IMR-90 (cell line): Measurements from ENCODE around the gene OR5B2. TPM values are rescaled to one million over a fixed set of nuclear protein-coding genes. Genes with fewer than 3 reads are reported as not detected.

Source experiments
- ATAC-seq: fragments of 200-7000 bp; cut with Tn5 transposase; 2 replicates; pipeline ENCODE4 v1.9.1; 2020; ENCODE audit warnings: low read depth, mild to moderate bottlenecking, moderate library complexity
- BruUV-seq: library from RNA; stranded (reverse); fragments of 400-500 nt; replicated peaks from 2 replicates; lab custom pipeline; 2021; lab: Mats Ljungman, UMichigan
- CTCF ChIA-PET: fragments of 300-600 bp; formaldehyde crosslinking; extraction: SDS; loops from one replicate; lab custom pipeline; 2021; ENCODE audit warnings: antibody characterized with exemption; lab: Yijun Ruan, JAX
- POLR2A ChIA-PET: fragments of 300-600 bp; sonication (Branson Sonifier 250); formaldehyde crosslinking; loops from one replicate; lab custom pipeline; 2022; ENCODE audit warnings: antibody characterized with exemption; ENCODE audit not compliant: unreplicated experiment; lab: Charles Lee
- DNase-seq: peaks from one replicate; pipeline ENCODE4 v3.0.0; 2013
- H2AFZ ChIP-seq: replicated peaks from 2 replicates; pipeline ENCODE3; 2013; ENCODE audit warnings: low read length, mild to moderate bottlenecking; ENCODE audit not compliant: poor library complexity
- H2AK5ac ChIP-seq: 2 replicates; pipeline ENCODE4 v1.6.1; 2013; ENCODE audit warnings: low read depth, low read length, inconsistent platforms
- H2AK9ac ChIP-seq: replicated peaks from 2 replicates; pipeline ENCODE3; 2013; ENCODE audit warnings: mild to moderate bottlenecking, low read depth, low read length, moderate library complexity; ENCODE audit not compliant: poor library complexity
- H2BK120ac ChIP-seq: 2 replicates; pipeline ENCODE4 v1.6.1; 2013; ENCODE audit warnings: low read depth, low read length, inconsistent platforms
- H2BK15ac ChIP-seq: 3 replicates; pipeline ENCODE4 v1.6.1; 2013; ENCODE audit warnings: low read depth, low read length, inconsistent platforms
- H2BK20ac ChIP-seq: 2 replicates; pipeline ENCODE4 v1.6.1; 2013; ENCODE audit warnings: low read depth, mild to moderate bottlenecking, inconsistent platforms, low read length, moderate library complexity
- H2BK5ac ChIP-seq: 2 replicates; pipeline ENCODE4 v1.6.1; 2013; ENCODE audit warnings: mild to moderate bottlenecking, low read depth, low read length, inconsistent platforms; ENCODE audit not compliant: poor library complexity, severe bottlenecking
- H3K14ac ChIP-seq: replicated peaks from 2 replicates; pipeline ENCODE4 v1.6.1; 2013; ENCODE audit warnings: low read depth, low read length, inconsistent platforms
- H3K18ac ChIP-seq: 2 replicates; pipeline ENCODE4 v1.6.1; 2013; ENCODE audit warnings: low read depth, low read length, control low read depth
- H3K23ac ChIP-seq: 2 replicates; pipeline ENCODE4 v1.6.1; 2013; ENCODE audit warnings: low read depth, low read length, inconsistent platforms
- H3K27ac ChIP-seq: 2 replicates; pipeline ENCODE4 v1.5.1; 2013; ENCODE audit warnings: mild to moderate bottlenecking, control low read depth, low read length; ENCODE audit not compliant: insufficient read depth
- H3K27me3 ChIP-seq: 2 replicates; pipeline ENCODE4 v1.6.1; 2013; ENCODE audit warnings: low read length; ENCODE audit not compliant: control insufficient read depth, insufficient read depth
- H3K36me3 ChIP-seq: 2 replicates; pipeline ENCODE4 v1.6.1; 2013; ENCODE audit warnings: low read length, mixed read lengths; ENCODE audit not compliant: control insufficient read depth, insufficient read depth
- H3K4ac ChIP-seq: 2 replicates; pipeline ENCODE4 v1.6.1; 2013; ENCODE audit warnings: low read depth, low read length, inconsistent platforms
- H3K4me1 ChIP-seq: 2 replicates; pipeline ENCODE4 v1.6.1; 2013; ENCODE audit warnings: low read length, mixed read lengths; ENCODE audit not compliant: control insufficient read depth, insufficient read depth
- H3K4me2 ChIP-seq: 2 replicates; pipeline ENCODE4 v1.6.1; 2013; ENCODE audit warnings: low read depth, mild to moderate bottlenecking, control low read depth, low read length, moderate library complexity
- H3K4me3 ChIP-seq: 2 replicates; pipeline ENCODE4 v1.5.1; 2013; ENCODE audit warnings: low read depth, mild to moderate bottlenecking, control low read depth, low read length, moderate library complexity; ENCODE audit not compliant: insufficient read depth
- H3K56ac ChIP-seq: 2 replicates; pipeline ENCODE4 v1.6.1; 2013; ENCODE audit warnings: low read length, inconsistent platforms; ENCODE audit not compliant: insufficient read depth; ENCODE audit errors: extremely low read depth
- H3K79me1 ChIP-seq, 2 experiments: 2 replicates each; pipeline ENCODE4 v1.6.1; 2013; ENCODE audit warnings: low read length in 2 of 2, inconsistent platforms in 1 of 2, low read depth in 1 of 2
- H3K9ac ChIP-seq: 2 replicates; pipeline ENCODE4 v1.6.1; 2013; ENCODE audit warnings: low read depth, low read length, control low read depth
- H3K9me1 ChIP-seq: 2 replicates; pipeline ENCODE4 v1.6.1; 2013; ENCODE audit warnings: low read length, inconsistent platforms; ENCODE audit not compliant: insufficient read depth
- H3K9me3 ChIP-seq: 2 replicates; pipeline ENCODE4 v1.6.1; 2013; ENCODE audit warnings: low read length; ENCODE audit not compliant: control insufficient read depth, insufficient read depth
- H4K20me1 ChIP-seq: 2 replicates; pipeline ENCODE4 v1.6.1; 2013; ENCODE audit warnings: low read length, inconsistent platforms; ENCODE audit not compliant: insufficient read depth
- H4K5ac ChIP-seq: 2 replicates; pipeline ENCODE4 v1.6.1; 2013; ENCODE audit warnings: mild to moderate bottlenecking, low read depth, low read length, control low read depth
- H4K8ac ChIP-seq, 2 experiments: 2 replicates each; pipeline ENCODE4 v1.6.1; 2013; ENCODE audit warnings: low read depth in 2 of 2, low read length in 2 of 2, control low read depth in 1 of 2, inconsistent platforms in 1 of 2
- H4K91ac ChIP-seq: 2 replicates; pipeline ENCODE4 v1.6.1; 2013; ENCODE audit warnings: low read depth, low read length, inconsistent platforms; ENCODE audit not compliant: insufficient read depth
- BHLHE40 ChIP-seq: fragments of 150-350 bp; IDR thresholded peaks from 2 replicates; pipeline ENCODE4 v1.6.1; 2016; ENCODE audit warnings: mild to moderate bottlenecking, low read depth, low read length
- CEBPB ChIP-seq: IDR thresholded peaks from 2 replicates; pipeline ENCODE4 v1.6.1; 2012; ENCODE audit warnings: low read depth, low read length, improper control_type of control experiment
- CHD1 ChIP-seq: IDR thresholded peaks from 2 replicates; pipeline ENCODE4 v1.6.1; 2012; ENCODE audit warnings: low read depth, low read length, improper control_type of control experiment
- MAFK ChIP-seq: IDR thresholded peaks from 2 replicates; pipeline ENCODE4 v1.6.1; 2012; ENCODE audit warnings: low read depth, low read length, improper control_type of control experiment
- MAZ ChIP-seq: IDR thresholded peaks from 2 replicates; pipeline ENCODE4 v1.6.1; 2012; ENCODE audit warnings: low read depth, mild to moderate bottlenecking, low read length, improper control_type of control experiment, moderate library complexity, borderline replicate concordance
- MXI1 ChIP-seq: IDR thresholded peaks from 2 replicates; pipeline ENCODE4 v1.6.1; 2012; ENCODE audit warnings: low read depth, mild to moderate bottlenecking, low read length, moderate library complexity, borderline replicate concordance
- NFE2L2 ChIP-seq: fragments of 150-350 bp; IDR thresholded peaks from 2 replicates; pipeline ENCODE4 v1.6.1; 2016; ENCODE audit warnings: low read depth, mild to moderate bottlenecking, low read length
- POLR2A ChIP-seq: IDR thresholded peaks from 2 replicates; pipeline ENCODE4 v1.6.1; 2012; ENCODE audit warnings: mild to moderate bottlenecking, low read depth, low read length
- RAD21 ChIP-seq: IDR thresholded peaks from 2 replicates; pipeline ENCODE4 v1.6.1; 2012; ENCODE audit warnings: low read length, improper control_type of control experiment
- RCOR1 ChIP-seq: IDR thresholded peaks from 2 replicates; pipeline ENCODE4 v1.6.1; 2012; ENCODE audit warnings: mild to moderate bottlenecking, low read length, improper control_type of control experiment; ENCODE audit not compliant: insufficient replicate concordance
- SMC3 ChIP-seq: fragments of 150-350 bp; IDR thresholded peaks from 2 replicates; pipeline ENCODE4 v1.6.1; 2016; ENCODE audit warnings: low read depth, mild to moderate bottlenecking, antibody characterized with exemption, low read length, moderate library complexity
- dilution Hi-C: fragments of 300-500 bp; cut with HindIII; formaldehyde crosslinking; loops from one replicate; pipeline ENCODE4 v1.14.3; 2018; ENCODE audit warnings: low sequenced_read_pairs; ENCODE audit not compliant: unreplicated experiment
- in situ Hi-C: fragments of 300-500 bp; cut with MboI; formaldehyde crosslinking; loops from 3 replicates; pipeline ENCODE4 v1.14.3; 2019; ENCODE audit warnings: low sequenced_read_pairs, inconsistent platforms, mixed read lengths
- intact Hi-C: fragments of 100-400 bp; cut with micrococcal nuclease; formaldehyde crosslinking; loops from 2 replicates; pipeline ENCODE4 v1.10.0; 2022
- polyA plus RNA-seq, 3 experiments: library from polyadenylated mRNA; depleted of rRNA; stranded (reverse); fragments of >200 nt; gene quantifications; 2 replicates each; pipeline ENCODE4 v1.2.3, GENCODE V29; 2012; ENCODE audit warnings: low replicate concordance in 1 of 3
- total RNA-seq: library from RNA; depleted of rRNA; stranded (reverse); fragments of >200 nt; gene quantifications from 2 replicates; pipeline ENCODE4 v1.2.3, GENCODE V29; 2012
- TF ChIP-seq, protein P1 (sequence below): fragments of 150-350 bp; IDR thresholded peaks from 2 replicates; pipeline ENCODE4 v1.6.1; 2016; ENCODE audit warnings: low read depth, mild to moderate bottlenecking, low read length, moderate library complexity, borderline replicate concordance
- TF ChIP-seq, protein P2 (sequence below): fragments of 150-350 bp; IDR thresholded peaks from 2 replicates; pipeline ENCODE4 v1.6.1; 2017; ENCODE audit warnings: mild to moderate bottlenecking, antibody characterized with exemption, low read length, low read depth

Gene OR5B2
- total and polyA plus RNA-seq, 2 of the 4 experiments (the other 2 are of a cell fraction) = not detected

DNA sequence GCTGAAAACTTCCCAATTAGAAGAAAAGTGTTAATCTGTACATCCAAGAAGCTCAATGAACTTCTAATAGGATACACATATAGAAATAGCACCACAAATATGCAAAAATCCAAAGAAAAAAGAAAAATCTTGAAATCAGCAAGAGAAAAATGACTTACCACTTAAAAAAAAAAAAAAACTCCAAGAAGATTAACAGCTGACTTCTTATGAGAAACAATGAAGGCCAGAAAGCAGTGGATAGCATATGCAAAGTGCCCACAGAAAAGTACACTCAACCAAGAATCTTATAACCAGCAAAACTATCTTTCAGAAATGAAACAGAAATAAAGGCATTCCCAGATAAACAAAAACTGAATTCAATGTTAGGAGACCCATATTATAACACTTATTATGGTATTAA, 44.0 kb upstream of the OR5B2 start:
- dilution Hi-C loops (no loop called here), in situ Hi-C loops (no loop called here), intact Hi-C loops (no loop called here)
- Histone ChIP-seq H3K27me3 (no peaks in the 10 kb centered on the region), H3K14ac (no peak overlapping the region), H3K9ac (no peak overlapping the region), H3K23ac (no peak overlapping the region), H2BK20ac (no peak overlapping the region), H2AK5ac (no peak overlapping the region), H3K9me3 (peaks cover 6% of the 10 kb centered on the region; the same call in 1 of the 2 replicates), H2AK9ac (no peak overlapping the region), H3K56ac (no peak overlapping the region), H3K79me1 (no peaks in the 10 kb centered on the region), H2BK120ac (no peak overlapping the region), H2AFZ (no peak overlapping the region), H3K36me3 (no peaks in the 10 kb centered on the region), H4K91ac (no peak overlapping the region), H2BK15ac (no peak overlapping the region), H3K27ac (no peak overlapping the region), H3K18ac (no peak overlapping the region), H4K5ac (no peak overlapping the region), H4K8ac (no peak overlapping the region), H3K4me1 (no peaks in the 10 kb centered on the region), H3K9me1 (no peaks in the 10 kb centered on the region), H3K4ac (no peak overlapping the region), H4K20me1 (no peaks in the 10 kb centered on the region), H2BK5ac (peak overlapping the region; percentile 33), H3K4me3 (no peak overlapping the region), H3K4me2 (no peak overlapping the region)
- BruUV-seq = no TSS peak
- ChIA-PET CTCF (interaction anchor here (0.6 kb wide), 1 partner anchor 25 kb away, joined by 4 read pairs; no protein-coding TSS in a partner anchor), POLR2A (no interaction called here)
- DNase-seq = no peak
- no peak for ATAC-seq
- TF ChIP-seq BHLHE40 (no peak), CHD1 (no peak), POLR2A (no peak), NFE2L2 (no peak), MXI1 (no peak), SMC3 (no peak), CEBPB (no peak), MAZ (no peak), MAFK (no peak), RCOR1 (no peak), RAD21 (no peak)
- TF ChIP-seq, protein P1, sequence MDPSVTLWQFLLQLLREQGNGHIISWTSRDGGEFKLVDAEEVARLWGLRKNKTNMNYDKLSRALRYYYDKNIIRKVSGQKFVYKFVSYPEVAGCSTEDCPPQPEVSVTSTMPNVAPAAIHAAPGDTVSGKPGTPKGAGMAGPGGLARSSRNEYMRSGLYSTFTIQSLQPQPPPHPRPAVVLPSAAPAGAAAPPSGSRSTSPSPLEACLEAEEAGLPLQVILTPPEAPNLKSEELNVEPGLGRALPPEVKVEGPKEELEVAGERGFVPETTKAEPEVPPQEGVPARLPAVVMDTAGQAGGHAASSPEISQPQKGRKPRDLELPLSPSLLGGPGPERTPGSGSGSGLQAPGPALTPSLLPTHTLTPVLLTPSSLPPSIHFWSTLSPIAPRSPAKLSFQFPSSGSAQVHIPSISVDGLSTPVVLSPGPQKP = no peak
- TF ChIP-seq, protein P2, sequence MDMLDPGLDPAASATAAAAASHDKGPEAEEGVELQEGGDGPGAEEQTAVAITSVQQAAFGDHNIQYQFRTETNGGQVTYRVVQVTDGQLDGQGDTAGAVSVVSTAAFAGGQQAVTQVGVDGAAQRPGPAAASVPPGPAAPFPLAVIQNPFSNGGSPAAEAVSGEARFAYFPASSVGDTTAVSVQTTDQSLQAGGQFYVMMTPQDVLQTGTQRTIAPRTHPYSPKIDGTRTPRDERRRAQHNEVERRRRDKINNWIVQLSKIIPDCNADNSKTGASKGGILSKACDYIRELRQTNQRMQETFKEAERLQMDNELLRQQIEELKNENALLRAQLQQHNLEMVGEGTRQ = no peak
